HG02852 (cell line): Measurements from ENCODE around the gene EID2B.

ENCODE experiments used
- ATAC-seq: cut with Tn5 transposase; IDR thresholded peaks from one replicate; pipeline ENCODE4 v1.9.1; 2021; ENCODE audit warnings: mild to moderate bottlenecking, moderate library complexity; ENCODE audit not compliant: unreplicated experiment

EID2B gene

GRCh38 chr19:39532233-39533002 is at the start of gene EID2B:
TSS of gene EID2B (minus strand) at chr19:39532852. CDS start at chr19:39532802, 50 bp downstream.
- peak; percentile 89 for ATAC-seq

DNA sequence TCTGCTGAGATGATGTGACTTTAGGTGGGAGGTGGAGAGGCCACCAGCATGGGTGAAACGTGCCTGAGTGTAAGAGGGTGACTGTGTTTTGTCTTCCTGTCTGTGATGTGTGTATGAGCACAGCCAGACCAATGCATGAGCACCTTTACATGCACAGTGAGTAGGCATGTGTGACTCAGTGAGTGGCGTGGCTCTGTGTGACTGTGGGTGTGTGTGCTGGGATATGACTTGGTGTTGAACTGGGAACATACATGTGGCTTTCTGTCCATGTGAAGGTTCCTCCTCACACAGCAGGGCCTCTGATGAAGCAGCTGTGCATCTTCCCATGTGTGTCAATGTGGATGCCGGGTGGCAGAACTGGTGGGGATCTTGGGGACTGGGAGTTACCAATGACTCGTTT is 49.8 kb upstream of the EID2B start:
- no peak for ATAC-seq

- ATAC-seq = no peak
Measured at GRCh38 chr19:39568604-39569003, 36.0 kb upstream of the EID2B start.

- no peak for ATAC-seq
Measured at GRCh38 chr19:39566064-39566463, 33.4 kb upstream of the EID2B start.

DNA sequence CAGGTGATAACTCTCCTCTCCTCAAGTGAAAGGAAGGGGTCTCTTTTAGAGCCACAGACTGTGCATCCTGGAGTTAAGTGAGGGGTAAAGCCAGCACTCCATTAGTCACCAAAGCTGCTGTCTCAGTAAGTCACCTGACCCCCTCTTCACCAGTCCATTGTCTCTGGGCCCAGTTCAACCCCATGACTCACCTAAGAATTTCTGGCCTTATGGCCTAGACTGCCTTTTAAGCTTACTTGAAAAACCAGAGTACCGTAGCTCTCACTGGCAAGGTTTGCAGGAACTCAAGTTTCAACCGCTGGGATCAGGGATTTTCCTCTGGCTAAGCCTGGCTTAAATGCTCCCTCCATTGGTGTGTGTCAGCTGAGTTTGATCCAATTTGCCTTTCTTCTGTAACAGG is 30.8 kb upstream of the EID2B start:
- ATAC-seq = no peak

- no peak for ATAC-seq
Measured at GRCh38 chr19:39558624-39559117, 26.0 kb upstream of the EID2B start.

DNA sequence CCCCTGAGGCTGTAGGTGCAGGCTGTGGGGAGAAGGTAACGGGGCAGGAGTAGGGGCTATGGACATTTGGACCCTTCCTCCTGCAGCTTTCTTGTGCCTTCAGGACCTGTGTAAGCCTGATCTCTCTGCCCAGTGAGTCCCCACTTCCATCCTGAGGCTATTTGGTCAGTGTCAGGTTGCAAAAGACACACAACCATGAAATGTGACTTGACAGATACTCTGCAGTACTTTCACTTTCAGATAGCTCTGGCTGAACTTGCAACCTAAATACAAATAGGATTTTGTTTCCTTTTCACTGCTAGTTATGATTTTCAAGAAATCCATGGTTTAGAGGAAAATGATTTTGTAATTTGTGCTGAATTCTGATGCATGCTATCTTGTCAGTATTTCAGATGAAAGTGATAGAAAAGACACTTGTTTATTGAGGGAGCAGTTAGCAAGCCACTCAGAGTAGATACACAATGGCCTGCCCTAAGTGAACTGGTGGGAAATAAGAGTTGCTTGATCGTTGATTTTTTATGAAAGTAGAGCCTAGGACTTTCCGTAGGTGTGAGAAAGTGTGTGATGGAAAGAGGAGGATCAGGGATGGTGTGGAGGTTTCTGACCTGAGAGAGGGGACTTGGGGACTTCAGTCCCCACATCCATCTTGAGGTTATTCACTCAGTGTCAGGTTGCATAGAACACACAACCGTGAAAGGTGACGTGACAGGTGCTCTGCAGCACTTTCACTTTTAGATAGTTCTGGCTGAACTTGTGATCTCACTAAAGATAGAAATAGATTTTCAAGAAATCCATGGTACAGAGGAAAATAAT is 25.4 kb upstream of the EID2B start:
- no peak for ATAC-seq

DNA sequence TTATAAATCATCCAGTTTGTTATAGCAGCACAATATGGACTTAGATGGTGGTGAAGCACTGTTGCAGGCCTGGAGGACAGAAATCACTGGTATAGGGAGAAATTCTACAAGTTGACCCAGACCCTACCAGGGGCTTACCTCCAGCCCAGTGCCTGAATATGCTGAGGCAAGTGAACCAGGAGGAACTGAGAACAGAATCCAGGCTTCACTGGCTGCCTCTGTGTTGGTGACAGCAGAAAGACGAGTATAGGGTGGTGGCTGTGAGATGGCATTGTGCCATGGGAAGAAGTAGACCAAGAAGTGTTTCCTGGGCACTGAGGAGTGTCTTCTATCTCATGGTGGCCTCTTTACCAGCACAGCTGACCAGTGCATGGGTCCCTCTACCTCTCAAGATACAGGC is 23.2 kb upstream of the EID2B start:
- no peak for ATAC-seq

DNA sequence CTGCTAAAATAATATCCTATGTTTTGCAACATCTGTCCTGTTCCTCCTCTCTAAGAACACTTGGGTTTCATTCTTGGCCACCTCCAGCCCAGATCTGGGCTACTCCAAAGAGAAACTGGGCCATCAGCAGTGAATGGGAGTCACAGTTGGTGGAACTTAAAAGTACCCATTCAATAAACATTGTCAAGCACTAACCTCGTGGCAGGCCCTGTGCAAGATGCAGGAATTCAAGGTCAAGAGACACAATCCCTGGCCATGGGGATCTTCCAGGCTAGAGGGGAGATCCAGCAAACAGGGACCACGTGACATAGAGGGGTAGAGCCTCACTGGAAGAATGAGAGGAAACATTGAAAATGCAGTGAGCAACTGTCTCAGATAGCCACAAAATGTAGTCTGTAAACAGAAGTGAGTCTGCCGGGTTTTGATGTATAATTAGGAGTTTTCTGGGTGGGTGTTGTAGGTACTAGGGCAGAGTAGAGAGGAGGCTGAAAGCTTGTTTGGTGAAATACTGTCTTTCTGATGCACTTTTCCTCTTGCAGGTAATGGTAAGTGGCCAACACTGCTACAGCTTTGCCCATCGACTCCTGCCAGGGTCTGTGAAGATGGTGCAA is 22.2 kb upstream of the EID2B start:
- ATAC-seq = no peak

DNA sequence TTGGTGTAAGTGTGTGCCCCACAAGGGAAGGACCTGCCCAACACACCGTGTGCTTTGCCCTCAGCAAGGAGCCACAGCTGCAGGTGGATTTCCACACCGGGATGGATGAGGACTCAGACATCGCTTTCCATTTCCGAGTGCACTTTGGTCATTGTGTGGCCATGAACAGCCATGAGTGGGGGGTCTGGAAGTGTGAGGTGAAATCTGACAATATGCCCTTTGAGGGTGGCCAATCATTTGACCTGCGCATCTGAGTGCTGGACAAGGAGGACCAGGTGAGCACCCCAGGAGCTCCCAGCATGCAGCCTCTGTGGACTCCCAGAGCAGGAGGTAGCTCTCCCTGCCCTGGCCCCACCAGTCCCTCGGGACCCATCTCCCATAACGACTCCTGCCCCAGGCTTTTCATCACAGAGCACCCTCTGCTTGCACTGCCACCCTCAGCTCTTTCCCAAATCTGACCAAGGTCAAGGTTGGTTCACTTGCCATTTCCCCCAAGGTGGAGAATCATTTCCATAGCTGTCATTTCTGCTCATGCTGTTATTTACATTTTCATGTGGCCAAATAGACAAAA is 20.5 kb upstream of the EID2B start:
- ATAC-seq = no peak

- no peak for ATAC-seq
Measured at GRCh38 chr19:39550197-39550596, 17.5 kb upstream of the EID2B start.

GRCh38 chr19:39546599-39546998 is 13.9 kb upstream of the EID2B start:
- ATAC-seq = no peak

- no peak for ATAC-seq
Measured at GRCh38 chr19:39544911-39545310, 12.3 kb upstream of the EID2B start.

DNA sequence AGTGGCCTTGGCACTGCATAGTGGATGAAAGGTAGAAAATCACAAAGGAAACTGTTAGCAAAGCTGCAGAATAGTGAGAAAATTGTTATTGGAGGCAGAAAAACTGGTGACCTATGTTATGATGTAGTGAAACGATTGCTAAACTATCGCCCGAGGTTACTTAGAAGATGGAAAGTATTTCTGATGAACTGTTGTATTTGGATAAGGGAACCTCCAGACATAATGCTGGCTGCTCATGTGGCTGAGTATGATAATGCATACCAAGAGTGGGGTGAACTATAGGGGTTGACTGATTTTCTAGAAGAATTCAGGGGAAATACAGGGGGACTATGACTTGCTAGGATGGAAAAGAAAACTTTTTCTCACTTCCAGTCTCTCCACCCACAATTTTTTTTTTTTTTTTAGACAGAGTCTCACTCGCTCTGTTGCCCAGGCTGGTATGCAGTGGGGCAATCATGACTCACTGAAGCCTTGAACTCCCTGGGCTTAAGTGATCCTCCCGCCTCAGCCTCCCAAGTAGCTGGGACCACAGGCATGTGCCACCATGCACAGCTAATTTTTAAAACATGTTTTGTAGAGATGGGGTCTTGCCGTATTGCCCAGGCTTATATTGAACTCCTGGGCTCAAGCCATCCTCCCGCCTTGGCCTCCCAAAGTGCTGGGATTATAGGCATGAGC is 11.7 kb upstream of the EID2B start:
- ATAC-seq = no peak

- ATAC-seq = no peak
Measured at GRCh38 chr19:39543477-39543857, 10.8 kb upstream of the EID2B start.

GRCh38 chr19:39542206-39542605 is 9.6 kb upstream of the EID2B start:
- no peak for ATAC-seq

DNA sequence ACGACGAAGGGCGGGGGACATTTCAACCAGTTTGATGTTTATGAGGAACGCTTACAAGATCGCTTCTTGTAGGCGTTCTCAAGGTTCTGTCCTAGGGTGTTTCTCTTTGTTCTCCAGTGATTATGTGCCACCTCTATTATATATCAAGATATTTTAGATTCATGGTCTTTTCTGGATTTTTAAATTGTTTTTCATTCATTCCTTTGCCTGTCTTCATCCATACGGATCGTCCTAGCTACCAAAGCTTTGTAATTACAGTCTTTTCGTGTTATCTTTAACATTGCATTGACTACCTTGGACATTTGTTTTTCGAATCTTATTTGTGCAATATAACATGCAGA is 7.7 kb upstream of the EID2B start:
- ATAC-seq = no peak

DNA sequence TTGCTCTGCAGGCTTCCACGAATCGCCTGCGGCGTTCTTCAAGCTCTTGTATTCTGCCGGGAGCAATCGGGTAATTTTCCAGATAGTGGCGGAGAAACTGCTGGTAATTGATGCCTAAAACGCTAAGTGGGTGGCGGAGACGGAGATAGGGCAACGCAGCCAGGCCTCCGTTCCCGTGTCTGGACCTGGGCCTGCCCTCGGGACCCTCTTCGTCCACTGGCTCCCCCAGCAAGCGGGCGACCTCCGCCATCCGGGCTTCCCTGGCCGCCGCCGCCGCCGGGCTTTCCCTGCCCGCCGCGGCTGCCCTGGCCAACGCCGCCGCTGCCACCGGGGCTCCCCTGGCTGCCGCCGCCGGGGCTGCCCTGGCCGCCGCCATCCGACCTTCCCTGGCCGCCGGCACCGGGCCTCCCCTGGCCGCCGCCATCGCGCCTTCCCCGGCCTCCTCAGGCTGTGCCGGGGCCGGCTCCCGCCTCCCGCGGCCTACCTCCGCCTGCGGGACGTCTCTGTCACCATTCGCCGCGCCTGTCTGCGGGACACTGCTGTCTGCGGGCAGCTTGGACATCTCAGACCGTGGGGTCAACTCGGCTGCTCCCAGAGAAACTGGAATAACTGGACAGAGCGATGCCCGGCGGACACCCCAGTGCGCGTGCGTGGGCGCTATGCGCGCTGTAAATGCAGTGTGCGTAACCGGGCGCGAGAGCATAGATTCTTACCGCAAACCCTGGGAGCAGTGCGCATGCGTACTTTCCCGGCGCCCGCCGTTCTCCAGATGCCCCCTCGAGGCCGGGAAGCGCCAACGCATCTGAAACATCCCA is 7.1 kb upstream of the EID2B start, which contains the start of gene EID2:
Gene EID2 (minus strand): TSS at position 644 of the 815 bp plus-strand sequence. CDS start 82 bp downstream, at position 562.
- ATAC-seq = peak; percentile 86

DNA sequence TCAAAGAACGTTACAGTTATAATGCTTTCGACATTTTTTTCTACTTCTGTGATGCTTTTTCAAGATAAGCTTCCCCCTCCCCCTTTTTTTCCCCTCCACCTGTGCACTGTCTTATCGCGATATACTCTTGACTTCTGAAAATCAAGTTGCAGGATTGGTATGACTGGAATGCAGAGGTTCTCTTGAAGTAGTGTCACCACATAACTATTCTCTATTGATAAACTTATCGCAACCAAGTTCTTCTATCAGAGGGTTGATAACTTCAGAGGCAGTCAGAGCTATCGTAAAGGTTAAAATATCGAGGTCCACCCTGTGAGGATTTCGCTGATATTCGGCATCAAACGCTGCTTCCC is 6.5 kb upstream of the EID2B start:
- ATAC-seq = no peak

GRCh38 chr19:39533791-39534190 is 1.1 kb upstream of the EID2B start:
- no peak for ATAC-seq
